A549 (cell line): ENCODE results near the gene LTBP4. TPM values are rescaled to one million over a fixed set of nuclear protein-coding genes. Genes with fewer than 3 reads are reported as not detected.
"Not testable (repeated sequence)": the region's sequence is repeated elsewhere in the genome, so short reads cannot be mapped to it uniquely, and the experiment has no call there.

ENCODE experiments used
- ATAC-seq, 2 experiments: fragments of 200-7000 bp in 1 of 2; fragments of >200 bp in 1 of 2; cut with Nextera tagmentation in 1 of 2; cut with Tn5 transposase in 1 of 2; 3 replicates each; pipeline versions ENCODE4 v1.8.0 to v1.9.1; 2018 to 2020; ENCODE audit warnings: mild to moderate bottlenecking in 1 of 2, moderate library complexity in 1 of 2
- CTCF ChIA-PET: fragments of 300-600 bp; sonication (Branson Sonifier 250); formaldehyde crosslinking; extraction: SDS; loops from one replicate; lab custom pipeline; 2021; ENCODE audit warnings: antibody characterized with exemption, inconsistent platforms; lab: Yijun Ruan, JAX
- POLR2A ChIA-PET: fragments of 350-600 bp; formaldehyde crosslinking; extraction: SDS; loops from one replicate; lab custom pipeline; 2021; ENCODE audit warnings: antibody characterized with exemption, inconsistent platforms; lab: Yijun Ruan, JAX
- DNase-seq, 2 experiments: peaks; one replicate each; pipeline versions ENCODE4 v3.0.0 to v3.0.0-alpha.2; 2011 to 2016; ENCODE audit warnings: low read depth in 1 of 2, low spot score in 1 of 2
- FAIRE-seq: peaks from 2 replicates; lab custom pipeline; 2011; peaks lifted over from hg19 to GRCh38; lab: Jason Lieb, UNC
- H3K27ac ChIP-seq, 2 experiments: fragments of >200 bp; sonication (Bioruptor Twin); formaldehyde crosslinking; 3 replicates each; pipeline ENCODE4 v1.5.1; 2016 to 2017
- H3K4me1 ChIP-seq: fragments of >200 bp; sonication (Bioruptor Twin); formaldehyde crosslinking; 3 replicates; pipeline ENCODE4 v1.6.1; 2016
- H3K4me2 ChIP-seq: fragments of >200 bp; sonication (Bioruptor Twin); formaldehyde crosslinking; 3 replicates; pipeline ENCODE4 v1.6.1; 2016
- H3K4me3 ChIP-seq: fragments of >200 bp; sonication (Bioruptor Twin); formaldehyde crosslinking; 3 replicates; pipeline ENCODE4 v1.5.1; 2016
- H3K9me3 ChIP-seq: fragments of >200 bp; sonication (Bioruptor Twin); formaldehyde crosslinking; 3 replicates; pipeline ENCODE4 v1.6.1; 2016
- ATOH8 ChIP-seq: fragments of 250-450 bp; sonication (Bioruptor Pico); IDR thresholded peaks from 2 replicates; pipeline ENCODE4 v1.5.0; 2020; ENCODE audit warnings: low read depth, mild to moderate bottlenecking, moderate library complexity
- ESRRA ChIP-seq: fragments of 150-350 bp; IDR thresholded peaks from 2 replicates; pipeline ENCODE4 v1.6.1; 2014; ENCODE audit warnings: mild to moderate bottlenecking, low read length, borderline replicate concordance
- FOSL2 ChIP-seq, 2 experiments: fragments of 450-650 bp in 1 of 2; fragments of >200 bp in 1 of 2; sonication (Bioruptor Twin) in 1 of 2; formaldehyde crosslinking; IDR thresholded peaks; 2 replicates each; pipeline versions ENCODE4 v1.5.0 to v1.6.1; 2016 to 2020; ENCODE audit warnings: mild to moderate bottlenecking in 1 of 2, moderate library complexity in 1 of 2
- HDAC2 ChIP-seq: fragments of 200-600 bp; sonication (generic); IDR thresholded peaks from 2 replicates; pipeline ENCODE4 v1.6.1; 2016
- HEYL ChIP-seq: fragments of 250-450 bp; sonication (Bioruptor Pico); IDR thresholded peaks from 2 replicates; pipeline ENCODE4 v1.8.0; 2021; ENCODE audit warnings: mild to moderate bottlenecking, moderate library complexity
- JUN ChIP-seq, 2 experiments: fragments of >200 bp; sonication (Bioruptor Twin); formaldehyde crosslinking; IDR thresholded peaks; 2 replicates in 1 of 2; 3 replicates in 1 of 2; pipeline ENCODE4 v1.6.1; 2016 to 2017
- MAZ ChIP-seq: fragments of 150-350 bp; IDR thresholded peaks from 2 replicates; pipeline ENCODE4 v1.6.1; 2014; ENCODE audit warnings: antibody characterized with exemption, low read depth, low read length, borderline replicate concordance
- MYC ChIP-seq: IDR thresholded peaks from 2 replicates; pipeline ENCODE4 v1.6.1; 2012; ENCODE audit warnings: mild to moderate bottlenecking, inconsistent platforms, low read length, improper control_type of control experiment, borderline replicate concordance
- POLR2AphosphoS2 ChIP-seq: conservative IDR thresholded peaks from 2 replicates; pipeline ENCODE4 v1.6.1; 2012; ENCODE audit warnings: low read length, improper control_type of control experiment, inconsistent platforms
- RFX5 ChIP-seq: fragments of 450-650 bp; IDR thresholded peaks from 2 replicates; pipeline ENCODE4 v1.7.1; 2014; ENCODE audit warnings: antibody characterized with exemption, mild to moderate bottlenecking, moderate library complexity
- RNF2 ChIP-seq: fragments of 200-600 bp; sonication (generic); IDR thresholded peaks from 2 replicates; pipeline ENCODE4 v1.6.1; 2016; ENCODE audit warnings: low read depth, mild to moderate bottlenecking, antibody characterized with exemption, moderate library complexity, borderline replicate concordance
- TP53 ChIP-seq: fragments of 250-450 bp; sonication (Bioruptor Pico); IDR thresholded peaks from 2 replicates; pipeline ENCODE4 v1.5.0; 2021; ENCODE audit warnings: mild to moderate bottlenecking, moderate library complexity
- WGBS: methylation state at CpG from one replicate; pipeline ENCODE4 v1.1.6; 2017; ENCODE audit errors: missing lambda C conversion rate; 5-methylcytosine and 5-hydroxymethylcytosine counted together
- polyA plus RNA-seq, 4 experiments: library from polyadenylated mRNA; depleted of rRNA in 3 of 4; stranded (reverse); fragments of >200 nt; fragmentation: RNase III in 1 of 4; extraction: RNeasy Plus Mini Kit Qiagen cat#74134 plus additional on column Dnase treatment in 1 of 4; gene quantifications; 2 replicates in 3 of 4; 3 replicates in 1 of 4; pipeline ENCODE4 v1.2.3, GENCODE V29; 2011 to 2017
- TF ChIP-seq, protein P1 (sequence below): IDR thresholded peaks from 2 replicates; pipeline ENCODE4 v1.6.1; 2012; ENCODE audit warnings: low read depth, borderline replicate concordance

Gene LTBP4
- polyA plus RNA-seq, 2 of the 4 experiments (the other 2 are of a cell fraction): 23.1 to 43.2 TPM

DNA sequence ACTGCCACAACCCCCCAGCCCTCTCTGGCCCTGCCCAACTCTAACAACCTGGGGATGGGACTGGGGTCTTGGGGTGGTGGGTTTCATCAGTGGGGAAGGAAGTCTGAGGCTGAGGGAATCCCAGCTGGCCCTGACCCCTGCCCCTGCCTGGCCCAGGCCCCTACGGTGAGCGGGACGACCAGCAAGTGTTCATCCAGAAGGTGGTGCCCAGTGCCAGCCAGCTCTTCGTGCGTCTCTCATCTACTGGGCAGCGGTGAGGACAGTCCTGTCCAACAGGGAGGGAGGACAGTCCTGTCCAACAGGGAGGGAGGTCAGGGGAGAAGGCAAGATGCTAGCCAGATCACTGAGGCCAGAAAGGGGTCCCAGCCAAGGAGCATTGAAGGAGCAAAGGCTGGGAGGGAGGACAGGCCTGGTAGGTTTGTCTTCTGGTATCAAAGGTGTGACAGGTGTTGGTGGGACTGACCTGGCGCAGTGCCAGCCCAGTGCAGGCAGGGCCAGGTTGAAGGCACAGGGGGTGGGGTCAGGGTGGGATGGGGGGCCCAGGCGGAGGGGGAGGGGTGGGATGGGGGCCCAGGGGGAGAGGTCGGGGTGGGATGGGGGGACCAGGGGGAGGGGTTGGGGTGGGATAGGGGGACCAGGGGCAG is 12.1 kb upstream of the LTBP4 start:
- peak overlapping the region; percentile 44 to 75; a peak in 4 of 6 replicates for H3K27ac ChIP-seq
- ChIA-PET POLR2A (interaction anchor here (1.1 kb wide), 1 partner anchor 18 kb away, joined by 3 read pairs; no protein-coding TSS in a partner anchor), CTCF (interaction anchor here (0.5 to 35.2 kb wide), 5 partner anchors 11 to 819 kb away, joined by 3 to 2247 read pairs (median 19); partner anchors contain the start of gene LTBP4)
- H3K9me3 ChIP-seq: no peaks in the 10 kb centered on the region
- no peak for TF ChIP-seq HDAC2
- no peak for TF ChIP-seq TP53 (CRISPR knock-in tag)
- TF ChIP-seq, protein P1, sequence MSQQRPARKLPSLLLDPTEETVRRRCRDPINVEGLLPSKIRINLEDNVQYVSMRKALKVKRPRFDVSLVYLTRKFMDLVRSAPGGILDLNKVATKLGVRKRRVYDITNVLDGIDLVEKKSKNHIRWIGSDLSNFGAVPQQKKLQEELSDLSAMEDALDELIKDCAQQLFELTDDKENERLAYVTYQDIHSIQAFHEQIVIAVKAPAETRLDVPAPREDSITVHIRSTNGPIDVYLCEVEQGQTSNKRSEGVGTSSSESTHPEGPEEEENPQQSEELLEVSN: no peak
- no peak for TF ChIP-seq RFX5
- TF ChIP-seq ESRRA: no peak
- no peak for TF ChIP-seq HEYL (CRISPR knock-in tag)
- no peak for TF ChIP-seq MYC
- TF ChIP-seq FOSL2 (IDR thresholded peaks at IDR 0.05): no peak
- TF ChIP-seq FOSL2 (CRISPR knock-in tag; IDR thresholded peaks at IDR 0.05): no peak
- DNase-seq: no peak
- H3K4me2 ChIP-seq: peak overlapping the region; percentile 20; the same call in 1 of the 3 replicates
- no peak overlapping the region for H3K4me3 ChIP-seq
- peaks cover 42% of the 10 kb centered on the region for H3K4me1 ChIP-seq
- FAIRE-seq: no peak
- 94% methylated on average over 7 of the region's 9 CpGs for WGBS
- no peak for ATAC-seq

GRCh38 chr19:40589591-40590429 is 11.4 kb upstream of the LTBP4 start:
- ATAC-seq (0 out of 6 replicates have a peak, but pooled peaks of 1 of the 2 experiments have one; percentile 2), DNase-seq (no peak), FAIRE-seq (no peak)
- ChIA-PET CTCF (interaction anchor here (0.5 to 35.2 kb wide), 7 partner anchors 10 to 819 kb away, joined by 3 to 2247 read pairs (median 7); partner anchors contain the start of gene LTBP4), POLR2A (interaction anchor here (1.1 kb wide), 1 partner anchor 19 kb away, joined by 3 read pairs; no protein-coding TSS in a partner anchor)
- Histone ChIP-seq H3K9me3 (no peaks in the 10 kb centered on the region), H3K4me1 (peaks cover 42% of the 10 kb centered on the region), H3K4me3 (no peak overlapping the region), H3K4me2 (no peak overlapping the region), H3K27ac (peak overlapping the region in 1 of 2 experiments; percentile 75; a peak in 2 of 6 replicates)
- WGBS: 93% methylated on average over 26 of the region's 26 CpGs
- no peak for TF ChIP-seq RNF2
- 0 out of 2 replicates have a peak, but pooled peaks have one; percentile 35 for TF ChIP-seq POLR2AphosphoS2
- TF ChIP-seq ATOH8 (CRISPR knock-in tag): no peak

DNA sequence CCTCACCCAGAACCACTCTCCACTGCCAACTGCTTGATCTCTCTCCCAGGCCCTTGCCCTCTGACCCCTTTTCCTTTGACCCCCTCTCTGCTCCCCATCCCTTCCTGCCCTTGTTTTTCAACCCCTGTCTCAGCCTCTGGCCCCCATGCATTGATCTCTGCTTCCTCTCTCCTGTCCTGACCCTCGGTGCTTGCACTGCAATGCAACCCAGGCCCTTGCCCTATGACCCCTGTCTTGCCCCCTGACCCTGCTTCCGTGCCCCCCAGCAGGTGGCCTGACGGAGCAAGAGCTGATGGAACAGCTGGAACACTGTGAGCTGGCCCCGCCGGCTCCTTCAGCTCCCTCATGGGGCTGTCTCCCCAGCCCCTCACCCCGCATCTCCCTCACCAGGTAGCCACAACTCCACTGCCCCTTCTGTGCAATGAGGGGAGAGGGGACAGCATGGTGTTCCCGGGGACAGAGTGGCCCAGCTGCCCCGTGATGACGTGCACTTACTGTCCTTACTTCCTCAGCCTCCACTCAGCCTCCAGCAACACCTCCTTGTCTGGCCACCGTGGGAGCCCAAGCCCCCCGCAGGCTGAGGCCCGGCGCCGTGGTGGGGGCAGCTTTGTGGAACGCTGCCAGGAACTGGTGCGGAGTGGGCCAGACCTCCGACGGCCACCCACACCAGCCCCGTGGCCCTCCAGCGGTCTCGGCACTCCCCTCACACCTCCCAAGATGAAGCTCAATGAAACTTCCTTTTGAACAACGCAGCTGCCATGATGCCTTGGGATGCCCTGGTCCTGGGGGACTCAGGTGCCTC is 10.5 kb upstream of the LTBP4 start:
- no peak for ATAC-seq
- H3K4me2 ChIP-seq: no peak overlapping the region
- no peak for DNase-seq
- no peak for FAIRE-seq
- WGBS: 90% methylated on average over 22 of the region's 22 CpGs
- ChIA-PET POLR2A (interaction anchor here (1.1 to 1.7 kb wide), 2 partner anchors 20 kb away, joined by 3 to 5 read pairs; no protein-coding TSS in a partner anchor), CTCF (interaction anchor here (0.5 to 35.2 kb wide), 7 partner anchors 9 to 471 kb away, joined by 3 to 2247 read pairs (median 7); partner anchors contain the start of gene LTBP4)
- H3K27ac ChIP-seq: no peak overlapping the region
- H3K4me1 ChIP-seq: peaks cover 40% of the 10 kb centered on the region
- no peak overlapping the region for H3K4me3 ChIP-seq
- no peaks in the 10 kb centered on the region for H3K9me3 ChIP-seq
- TF ChIP-seq JUN (IDR thresholded peaks at IDR 0.05) (no peak), MAZ (no peak)
- TF ChIP-seq, protein P1: no peak

DNA sequence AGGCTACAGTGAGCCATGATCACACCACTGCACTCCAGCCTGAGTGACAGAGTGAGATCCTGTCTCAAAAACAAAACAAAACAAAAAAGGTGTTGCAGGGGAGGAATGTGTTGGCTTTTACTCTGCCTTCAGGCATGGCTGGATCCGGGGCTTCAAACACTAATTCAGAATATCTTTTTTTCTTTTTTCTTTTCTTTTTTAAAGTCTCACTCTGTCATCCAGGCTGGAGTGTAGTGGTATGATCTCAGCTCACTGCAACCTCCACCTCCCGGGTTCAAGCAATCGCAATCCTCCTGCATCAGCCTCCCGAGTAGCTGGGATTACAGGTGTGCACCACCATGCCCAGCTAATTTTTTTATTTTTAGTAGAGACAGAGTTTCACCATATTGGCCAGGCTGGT is 9.4 kb upstream of the LTBP4 start:
- ATAC-seq, FAIRE-seq, H3K27ac ChIP-seq, H3K4me3 ChIP-seq, H3K4me2 ChIP-seq, H3K9me3 ChIP-seq, DNase-seq: not testable (repeated sequence)
- ChIA-PET POLR2A (interaction anchor here (1.7 kb wide), 1 partner anchor 21 kb away, joined by 5 read pairs; no protein-coding TSS in a partner anchor), CTCF (interaction anchor here (1.9 to 35.2 kb wide), 5 partner anchors 5 to 45 kb away, joined by 12 to 2247 read pairs (median 385); partner anchors contain the start of gene LTBP4)
- WGBS: 92% methylated on average over 4 of the region's 4 CpGs
- H3K4me1 ChIP-seq: peaks cover 34% of the 10 kb centered on the region
